Fibroblast of skin of left quadriceps (primary cell): Measurements from ENCODE around the gene DDX19B.
A peak's percentile ranks its signal among the peaks of the same experiment; 100 is the strongest.
"Not testable (repeated sequence)": the region's sequence is repeated elsewhere in the genome, so short reads cannot be mapped to it uniquely, and the experiment has no call there.

ENCODE experiments used
- DNase-seq, 2 experiments: peaks; one replicate each; pipeline ENCODE4 v3.0.0-alpha.2; 2013; ENCODE audit warnings: low read depth in 2 of 2

The DDX19B gene

DNA sequence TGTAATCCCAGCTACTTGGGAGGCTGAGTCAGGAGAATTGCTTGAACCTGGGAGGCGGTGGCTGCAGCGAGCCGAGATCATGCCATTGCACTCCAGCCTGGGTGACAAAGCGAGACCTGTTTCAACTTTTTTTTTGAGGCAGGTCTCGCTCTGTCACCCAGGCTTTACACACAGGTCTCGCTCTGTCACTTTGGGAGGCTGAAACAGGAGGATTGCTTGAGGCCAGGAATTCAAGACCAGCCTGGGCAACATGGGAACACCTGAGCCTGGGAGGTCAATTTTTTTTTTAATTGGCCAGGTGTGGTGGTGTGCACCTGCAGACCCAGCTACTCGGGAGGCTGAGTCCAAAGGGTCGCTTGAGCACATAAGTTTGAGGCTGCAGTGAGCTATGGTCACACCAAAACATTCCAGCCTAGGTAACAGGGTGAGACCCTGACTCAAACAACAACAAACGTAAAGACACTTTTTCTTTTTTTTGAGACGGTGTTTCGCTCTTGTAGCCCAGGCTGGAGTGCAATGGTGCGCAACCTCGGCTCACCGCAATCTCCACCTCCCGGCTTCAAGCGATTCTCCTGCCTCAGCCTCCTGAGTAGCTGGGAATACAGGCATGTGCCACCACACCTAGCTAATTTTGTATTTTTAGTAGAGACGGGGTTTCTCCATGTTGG is 11.5 kb upstream of the DDX19B start:
- DNase-seq, result not testable (repeated sequence)

DNA sequence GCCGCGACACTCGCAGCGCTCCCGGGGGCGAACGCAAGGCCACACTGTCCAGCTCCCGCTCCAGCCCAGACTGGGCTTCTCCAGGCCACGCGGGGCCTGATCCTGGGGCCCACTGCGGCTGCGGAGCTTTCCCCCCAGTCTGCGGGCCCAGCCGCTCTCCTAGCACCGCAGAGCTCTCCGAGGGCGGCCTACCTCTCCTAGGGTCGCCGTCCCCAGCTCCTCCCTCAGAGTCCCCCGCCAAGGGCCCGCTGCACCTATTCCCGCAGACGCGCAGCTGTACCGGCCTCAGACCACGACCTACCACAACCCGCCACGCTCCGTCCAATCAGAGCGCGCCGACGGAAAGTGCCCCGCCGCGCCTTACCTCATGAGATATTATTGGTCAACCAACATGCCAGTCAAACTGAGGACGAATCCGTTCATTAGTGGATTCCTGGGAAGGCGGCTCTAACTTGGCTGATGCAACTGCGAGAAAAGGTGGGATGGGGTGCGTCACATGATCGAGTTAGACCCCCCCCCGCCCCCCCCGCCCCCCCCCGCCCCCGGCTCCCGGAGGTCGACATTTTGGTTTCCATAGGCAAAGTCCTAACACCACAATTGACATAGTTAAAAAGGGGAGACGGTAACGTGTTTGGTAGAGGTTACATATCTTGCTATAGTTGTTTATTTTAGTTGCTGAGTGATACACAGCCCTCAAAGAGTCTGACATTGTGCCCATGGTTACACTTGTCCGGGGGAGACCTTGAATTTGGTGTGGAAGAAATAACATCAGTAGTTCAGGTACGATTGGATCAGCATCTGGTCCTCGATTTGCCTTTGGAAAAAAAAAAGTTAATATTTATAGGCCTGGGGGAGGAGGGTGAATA is 9.5 kb upstream of the DDX19B start, which contains the start of gene AARS1:
TSS of gene AARS1 (minus strand) at position 278 of the 866 bp plus-strand sequence. CDS start 6,743 bp downstream, outside the sequence.
- DNase-seq, result peak; percentile 100

- DNase-seq, result no peak
These were observed 8.0 kb upstream of the DDX19B start for GRCh38 chr16:70290949-70291519.

DNA sequence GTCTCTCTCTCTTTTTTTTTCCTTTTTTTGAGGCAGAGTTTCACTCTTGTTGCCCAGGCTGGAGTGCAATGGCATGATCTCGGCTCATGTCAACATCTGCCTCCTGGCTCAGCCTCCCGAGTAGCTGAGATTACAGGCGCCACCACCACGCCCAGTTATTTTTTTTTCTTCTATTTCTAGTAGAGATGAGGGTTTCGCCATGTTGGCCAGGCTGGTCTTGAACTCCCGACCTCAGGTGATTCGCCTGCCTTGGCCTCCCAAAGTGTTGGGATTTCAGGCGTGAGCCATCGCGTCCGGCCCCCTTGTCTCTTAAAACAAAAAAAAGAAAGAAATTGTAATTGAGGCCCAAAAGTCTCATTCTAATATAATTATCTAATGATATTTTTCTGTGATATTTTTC is 6.8 kb upstream of the DDX19B start:
- not testable (repeated sequence) for DNase-seq

- no peak for DNase-seq
These were observed 4.5 kb upstream of the DDX19B start for GRCh38 chr16:70294385-70295025.

GRCh38 chr16:70295634-70296033 is 3.4 kb upstream of the DDX19B start:
- DNase-seq, result no peak

DNA sequence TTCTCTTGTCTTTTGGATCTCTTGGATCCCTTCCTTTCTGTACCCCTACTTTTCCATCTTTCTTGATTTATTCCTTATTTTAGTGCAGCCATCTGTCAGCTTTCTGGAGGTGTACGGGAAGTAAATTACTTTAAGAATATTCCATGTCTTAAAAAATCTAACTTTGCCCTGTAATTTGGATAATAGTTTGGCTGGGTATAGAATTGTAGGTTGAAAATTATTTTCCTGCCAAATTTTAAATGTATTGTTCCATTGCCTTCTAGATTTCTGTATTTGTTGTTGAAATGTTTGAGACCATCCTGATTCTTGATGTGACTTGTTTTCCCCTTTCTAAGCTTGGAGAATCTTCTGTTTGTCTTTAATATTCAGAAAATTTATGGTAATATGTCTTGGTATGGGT is 2.1 kb downstream of the DDX19B start:
- DNase-seq, result no peak

- DNase-seq, result no peak
These were observed 3.8 kb downstream of the DDX19B start for GRCh38 chr16:70302745-70303144.

DNA sequence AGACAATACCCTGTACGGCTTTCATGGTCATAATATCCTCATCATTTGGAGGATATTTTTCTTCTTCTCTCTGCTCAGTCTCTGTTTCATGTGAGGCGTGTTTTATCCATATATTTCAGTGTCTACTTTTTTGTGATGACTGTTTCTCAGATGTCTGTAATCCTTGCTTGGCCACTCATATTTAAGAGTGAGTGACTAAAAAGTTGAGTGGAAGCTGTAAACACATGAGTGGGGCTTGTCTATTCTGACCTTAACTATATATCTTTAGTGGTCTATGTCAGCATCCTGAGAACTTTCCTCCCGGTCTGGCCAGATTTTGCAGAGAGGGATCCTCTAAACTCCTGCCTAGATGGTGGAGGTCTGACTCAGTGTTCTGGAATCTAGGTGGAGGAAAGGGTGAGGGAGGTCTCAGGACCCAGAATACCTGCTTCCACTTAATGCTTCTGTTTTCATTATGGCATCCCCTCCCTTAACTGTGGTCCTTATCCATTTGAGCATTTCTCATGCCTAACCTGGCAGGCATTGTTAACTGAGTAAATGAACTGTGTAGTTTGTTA is 6.0 kb downstream of the DDX19B start:
- DNase-seq, result no peak

GRCh38 chr16:70306880-70307279 is 7.9 kb downstream of the DDX19B start:
- no peak for DNase-seq

GRCh38 chr16:70307726-70308125 is 8.7 kb downstream of the DDX19B start:
- DNase-seq, result not testable (repeated sequence)

GRCh38 chr16:70320121-70320520 is 21.1 kb downstream of the DDX19B start:
- no peak for DNase-seq

DNA sequence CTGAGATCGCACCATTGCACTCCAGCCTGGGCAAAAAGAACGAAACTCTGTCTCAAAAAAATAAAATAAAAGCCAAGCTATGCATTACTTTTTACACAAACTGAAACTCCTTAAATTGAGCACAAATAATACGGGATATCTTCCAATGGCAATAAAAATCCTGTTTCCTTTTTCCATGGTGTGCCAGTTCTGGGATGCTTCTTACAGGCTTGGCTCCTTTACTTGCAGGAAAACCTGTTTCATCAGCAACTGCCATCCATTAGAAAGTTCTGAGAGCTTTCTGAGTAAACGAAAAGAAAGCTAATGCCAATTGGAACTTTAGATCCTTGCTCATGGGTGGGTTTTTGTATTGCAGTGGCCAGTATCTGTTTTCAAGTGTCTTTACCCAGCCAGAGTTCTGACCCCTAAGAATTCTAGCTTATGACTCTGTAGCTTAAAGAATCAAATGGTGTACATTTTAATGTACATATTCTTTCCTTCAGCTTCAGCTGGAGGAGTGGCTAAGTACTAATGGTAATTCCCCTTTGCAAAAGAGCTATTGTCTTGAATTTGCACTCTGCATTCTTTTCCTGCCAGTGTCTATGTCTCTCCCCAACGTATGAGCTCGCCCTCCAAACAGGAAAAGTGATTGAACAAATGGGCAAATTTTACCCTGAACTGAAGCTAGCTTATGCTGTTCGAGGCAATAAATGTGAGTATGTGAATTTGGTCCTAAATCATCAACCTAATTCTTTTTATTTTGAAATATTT is 26.2 kb downstream of the DDX19B start:
- DNase-seq, result no peak

GRCh38 chr16:70331091-70331490 is 32.1 kb downstream of the DDX19B start:
- DNase-seq, result no peak

- DNase-seq, result no peak
These were observed 32.8 kb downstream of the DDX19B start for GRCh38 chr16:70331588-70332358.

- DNase-seq, result not testable (repeated sequence)
These were observed 33.7 kb downstream of the DDX19B start for GRCh38 chr16:70332728-70333127.

- DNase-seq, result no peak
These were observed 38.8 kb downstream of the DDX19B start for GRCh38 chr16:70337814-70338213.

DNA sequence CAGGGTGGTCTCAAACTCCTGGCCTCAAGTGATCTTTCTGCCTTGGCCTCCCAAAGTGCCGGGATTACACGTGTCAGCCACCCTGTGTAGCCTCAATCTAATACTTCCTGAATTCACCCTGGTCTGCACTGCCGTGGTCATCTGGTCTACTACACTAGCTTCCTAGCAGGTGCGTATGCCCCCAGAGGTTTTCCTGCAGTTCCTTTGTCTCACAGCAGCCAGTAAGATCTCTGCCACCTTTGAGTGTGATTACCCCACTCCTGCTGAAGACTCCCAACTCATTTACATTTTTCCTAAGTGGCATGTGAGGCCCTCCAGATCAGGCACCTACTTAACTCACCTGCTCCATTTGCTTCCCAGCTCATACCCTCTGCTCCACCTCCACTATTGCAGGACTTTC is 42.6 kb downstream of the DDX19B start:
- no peak for DNase-seq

- no peak for DNase-seq
These were observed 43.0 kb downstream of the DDX19B start for GRCh38 chr16:70342016-70342415.

- DNase-seq, result no peak
These were observed 46.9 kb downstream of the DDX19B start for GRCh38 chr16:70345840-70346239.
